ENCODE measurements around the gene GLIS2.

GRCh38 chr16:4270595-4270994 lies 45.3 kb upstream of the GLIS2 start:
- TF ChIP-seq, protein P1, sequence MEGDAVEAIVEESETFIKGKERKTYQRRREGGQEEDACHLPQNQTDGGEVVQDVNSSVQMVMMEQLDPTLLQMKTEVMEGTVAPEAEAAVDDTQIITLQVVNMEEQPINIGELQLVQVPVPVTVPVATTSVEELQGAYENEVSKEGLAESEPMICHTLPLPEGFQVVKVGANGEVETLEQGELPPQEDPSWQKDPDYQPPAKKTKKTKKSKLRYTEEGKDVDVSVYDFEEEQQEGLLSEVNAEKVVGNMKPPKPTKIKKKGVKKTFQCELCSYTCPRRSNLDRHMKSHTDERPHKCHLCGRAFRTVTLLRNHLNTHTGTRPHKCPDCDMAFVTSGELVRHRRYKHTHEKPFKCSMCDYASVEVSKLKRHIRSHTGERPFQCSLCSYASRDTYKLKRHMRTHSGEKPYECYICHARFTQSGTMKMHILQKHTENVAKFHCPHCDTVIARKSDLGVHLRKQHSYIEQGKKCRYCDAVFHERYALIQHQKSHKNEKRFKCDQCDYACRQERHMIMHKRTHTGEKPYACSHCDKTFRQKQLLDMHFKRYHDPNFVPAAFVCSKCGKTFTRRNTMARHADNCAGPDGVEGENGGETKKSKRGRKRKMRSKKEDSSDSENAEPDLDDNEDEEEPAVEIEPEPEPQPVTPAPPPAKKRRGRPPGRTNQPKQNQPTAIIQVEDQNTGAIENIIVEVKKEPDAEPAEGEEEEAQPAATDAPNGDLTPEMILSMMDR (IDR thresholded peaks at IDR 0.05; ENCODE audit: insufficient read depth, low read length): no peak
- TF ChIP-seq POLR2AphosphoS5 (IDR thresholded peaks at IDR 0.05; ENCODE audit: low read depth): no peak
- TF ChIP-seq, protein P2, sequence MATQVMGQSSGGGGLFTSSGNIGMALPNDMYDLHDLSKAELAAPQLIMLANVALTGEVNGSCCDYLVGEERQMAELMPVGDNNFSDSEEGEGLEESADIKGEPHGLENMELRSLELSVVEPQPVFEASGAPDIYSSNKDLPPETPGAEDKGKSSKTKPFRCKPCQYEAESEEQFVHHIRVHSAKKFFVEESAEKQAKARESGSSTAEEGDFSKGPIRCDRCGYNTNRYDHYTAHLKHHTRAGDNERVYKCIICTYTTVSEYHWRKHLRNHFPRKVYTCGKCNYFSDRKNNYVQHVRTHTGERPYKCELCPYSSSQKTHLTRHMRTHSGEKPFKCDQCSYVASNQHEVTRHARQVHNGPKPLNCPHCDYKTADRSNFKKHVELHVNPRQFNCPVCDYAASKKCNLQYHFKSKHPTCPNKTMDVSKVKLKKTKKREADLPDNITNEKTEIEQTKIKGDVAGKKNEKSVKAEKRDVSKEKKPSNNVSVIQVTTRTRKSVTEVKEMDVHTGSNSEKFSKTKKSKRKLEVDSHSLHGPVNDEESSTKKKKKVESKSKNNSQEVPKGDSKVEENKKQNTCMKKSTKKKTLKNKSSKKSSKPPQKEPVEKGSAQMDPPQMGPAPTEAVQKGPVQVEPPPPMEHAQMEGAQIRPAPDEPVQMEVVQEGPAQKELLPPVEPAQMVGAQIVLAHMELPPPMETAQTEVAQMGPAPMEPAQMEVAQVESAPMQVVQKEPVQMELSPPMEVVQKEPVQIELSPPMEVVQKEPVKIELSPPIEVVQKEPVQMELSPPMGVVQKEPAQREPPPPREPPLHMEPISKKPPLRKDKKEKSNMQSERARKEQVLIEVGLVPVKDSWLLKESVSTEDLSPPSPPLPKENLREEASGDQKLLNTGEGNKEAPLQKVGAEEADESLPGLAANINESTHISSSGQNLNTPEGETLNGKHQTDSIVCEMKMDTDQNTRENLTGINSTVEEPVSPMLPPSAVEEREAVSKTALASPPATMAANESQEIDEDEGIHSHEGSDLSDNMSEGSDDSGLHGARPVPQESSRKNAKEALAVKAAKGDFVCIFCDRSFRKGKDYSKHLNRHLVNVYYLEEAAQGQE (IDR thresholded peaks at IDR 0.05; ENCODE audit: insufficient replicate concordance, low read depth): no peak
- no peak for TF ChIP-seq GABPA (IDR thresholded peaks at IDR 0.05; ENCODE audit: low read depth)
- TF ChIP-seq SPI1 (IDR thresholded peaks at IDR 0.05; ENCODE audit: borderline replicate concordance, low read depth): no peak

All from HL-60 (cell line).